Measurements from ENCODE around the gene MME.

The MME gene

DNA sequence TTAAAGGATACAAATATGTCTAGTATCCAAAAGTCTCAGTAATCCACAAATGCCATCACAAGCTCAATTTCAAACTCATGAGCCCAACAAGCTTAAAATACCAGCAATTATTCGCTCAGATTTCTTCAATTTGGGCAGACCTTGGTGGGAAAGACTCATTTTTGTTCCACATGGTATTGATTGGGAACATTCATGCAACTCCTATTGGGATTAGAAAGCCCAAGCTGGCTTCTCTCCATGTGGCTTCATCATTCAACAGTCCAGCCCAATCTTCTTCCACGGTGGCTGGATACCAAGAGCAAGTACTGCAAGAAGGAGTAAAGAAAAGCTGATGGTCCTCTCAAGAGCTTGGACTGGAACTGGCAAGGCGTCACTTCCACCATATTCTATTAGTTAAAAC is 147.0 kb downstream of the MME start:
- Mint-ChIP-seq H3K9me3 (peaks cover 18% of the 10 kb centered on the region), H3K4me1 (peaks cover 12% of the 10 kb centered on the region), H3K27ac (no peak overlapping the region), H3K27me3 (ENCODE audit: low read depth, poor library complexity) (no peaks in the 10 kb centered on the region), H3K36me3 (ENCODE audit: low read depth) (no peaks in the 10 kb centered on the region), H3K4me3 (no peak overlapping the region)
- DNase-seq, result no peak
- TF ChIP-seq, protein P1, sequence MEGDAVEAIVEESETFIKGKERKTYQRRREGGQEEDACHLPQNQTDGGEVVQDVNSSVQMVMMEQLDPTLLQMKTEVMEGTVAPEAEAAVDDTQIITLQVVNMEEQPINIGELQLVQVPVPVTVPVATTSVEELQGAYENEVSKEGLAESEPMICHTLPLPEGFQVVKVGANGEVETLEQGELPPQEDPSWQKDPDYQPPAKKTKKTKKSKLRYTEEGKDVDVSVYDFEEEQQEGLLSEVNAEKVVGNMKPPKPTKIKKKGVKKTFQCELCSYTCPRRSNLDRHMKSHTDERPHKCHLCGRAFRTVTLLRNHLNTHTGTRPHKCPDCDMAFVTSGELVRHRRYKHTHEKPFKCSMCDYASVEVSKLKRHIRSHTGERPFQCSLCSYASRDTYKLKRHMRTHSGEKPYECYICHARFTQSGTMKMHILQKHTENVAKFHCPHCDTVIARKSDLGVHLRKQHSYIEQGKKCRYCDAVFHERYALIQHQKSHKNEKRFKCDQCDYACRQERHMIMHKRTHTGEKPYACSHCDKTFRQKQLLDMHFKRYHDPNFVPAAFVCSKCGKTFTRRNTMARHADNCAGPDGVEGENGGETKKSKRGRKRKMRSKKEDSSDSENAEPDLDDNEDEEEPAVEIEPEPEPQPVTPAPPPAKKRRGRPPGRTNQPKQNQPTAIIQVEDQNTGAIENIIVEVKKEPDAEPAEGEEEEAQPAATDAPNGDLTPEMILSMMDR (IDR thresholded peaks at IDR 0.05), result no peak

DNA sequence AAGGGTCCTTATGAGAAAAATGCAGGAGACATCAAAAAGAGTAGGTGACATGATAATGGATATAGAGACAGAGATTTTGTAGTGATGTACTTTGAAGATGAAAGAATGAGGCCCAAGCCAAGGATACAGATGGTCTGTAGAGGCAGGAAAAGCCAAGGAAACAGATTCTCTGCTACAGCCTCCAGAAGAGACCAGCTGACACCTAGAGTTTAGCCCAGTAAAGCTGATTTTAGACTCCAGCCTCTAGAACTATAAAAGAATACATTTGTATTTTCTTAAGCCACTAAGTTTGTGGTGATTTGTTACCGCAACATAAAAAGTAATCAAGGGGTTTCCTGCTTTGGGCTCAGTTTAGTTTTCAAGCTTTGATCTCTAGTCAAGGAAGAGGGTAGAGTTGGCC is 148.6 kb downstream of the MME start:
- Mint-ChIP-seq H3K27me3 (ENCODE audit: low read depth, poor library complexity) (no peaks in the 10 kb centered on the region), H3K27ac (no peak overlapping the region), H3K9me3 (peaks cover 10% of the 10 kb centered on the region), H3K4me3 (no peak overlapping the region), H3K36me3 (ENCODE audit: low read depth) (no peaks in the 10 kb centered on the region), H3K4me1 (peaks cover 4% of the 10 kb centered on the region)
- TF ChIP-seq, protein P1 (IDR thresholded peaks at IDR 0.05), result no peak
- no peak for DNase-seq

DNA sequence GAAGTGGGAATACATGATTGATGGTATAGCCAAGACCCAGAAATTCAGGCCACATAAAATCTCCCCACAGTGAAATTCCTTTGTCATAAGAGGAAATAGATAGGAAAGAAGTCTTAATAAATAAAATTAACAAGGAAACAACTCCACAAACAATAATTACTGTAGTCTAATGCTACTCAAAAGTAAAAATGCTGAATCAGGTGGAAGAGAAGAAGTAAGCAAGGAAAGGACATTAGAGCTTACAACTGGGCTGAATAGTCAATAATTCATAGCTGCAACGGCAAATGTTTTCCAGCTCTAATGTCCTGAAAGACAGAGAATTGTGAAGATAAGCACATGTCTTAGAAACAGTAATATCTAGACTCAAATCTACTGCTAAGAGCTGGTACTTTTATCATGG is 149.0 kb downstream of the MME start:
- Mint-ChIP-seq H3K27me3 (ENCODE audit: low read depth, poor library complexity) (no peaks in the 10 kb centered on the region), H3K9me3 (peaks cover 8% of the 10 kb centered on the region), H3K36me3 (ENCODE audit: low read depth) (no peaks in the 10 kb centered on the region), H3K4me3 (no peak overlapping the region), H3K27ac (no peak overlapping the region), H3K4me1 (peaks cover 4% of the 10 kb centered on the region)
- DNase-seq, result no peak
- TF ChIP-seq, protein P1 (IDR thresholded peaks at IDR 0.05), result no peak

DNA sequence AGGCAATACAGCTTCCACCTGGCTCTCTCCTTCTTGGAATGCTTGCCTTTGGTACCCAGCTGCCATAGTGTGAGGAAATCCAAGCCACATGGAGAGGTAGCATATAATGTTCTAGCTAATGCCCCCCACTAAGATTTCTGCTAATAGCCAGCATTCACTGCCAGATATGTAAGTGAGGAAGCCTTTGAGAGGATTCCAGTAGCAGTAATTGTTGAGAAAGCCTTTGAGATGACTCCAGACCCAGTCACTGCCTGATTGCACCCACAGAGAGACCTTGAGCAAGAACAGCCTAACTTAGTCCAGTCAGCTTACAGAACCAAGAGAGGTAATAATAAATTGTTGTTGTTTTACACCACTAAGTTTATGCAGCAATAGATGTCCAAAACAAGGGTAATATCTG is 150.3 kb downstream of the MME start:
- DNase-seq, result no peak
- TF ChIP-seq, protein P1 (IDR thresholded peaks at IDR 0.05), result no peak
- Mint-ChIP-seq H3K27me3 (ENCODE audit: low read depth, poor library complexity) (no peaks in the 10 kb centered on the region), H3K36me3 (ENCODE audit: low read depth) (no peaks in the 10 kb centered on the region), H3K4me1 (peaks cover 4% of the 10 kb centered on the region), H3K27ac (no peak overlapping the region), H3K4me3 (no peak overlapping the region), H3K9me3 (peaks cover under 1% of the 10 kb centered on the region)

DNA sequence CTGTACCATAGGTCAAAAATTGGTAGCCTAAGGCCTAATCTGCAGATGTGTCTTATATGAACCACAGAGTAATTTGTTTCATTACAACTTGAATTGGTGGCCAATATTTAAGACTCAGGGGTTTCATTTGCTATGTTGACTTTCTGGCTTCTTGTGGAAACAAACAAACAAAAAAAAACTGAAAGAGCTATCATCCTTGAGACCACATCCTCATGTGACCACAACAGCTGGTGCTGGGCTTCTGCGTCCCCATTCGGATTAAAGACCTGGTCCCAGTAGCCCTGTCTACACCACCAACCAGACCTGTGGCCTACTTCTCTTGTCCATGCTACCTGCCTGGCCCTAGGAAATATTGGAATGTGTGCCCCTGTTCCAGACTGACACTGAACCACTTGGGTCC is 151.7 kb downstream of the MME start:
- Mint-ChIP-seq H3K4me3 (no peak overlapping the region), H3K4me1 (peaks cover 4% of the 10 kb centered on the region), H3K27me3 (ENCODE audit: low read depth, poor library complexity) (no peaks in the 10 kb centered on the region), H3K9me3 (peaks cover 9% of the 10 kb centered on the region), H3K27ac (no peak overlapping the region), H3K36me3 (ENCODE audit: low read depth) (no peaks in the 10 kb centered on the region)
- TF ChIP-seq, protein P1 (IDR thresholded peaks at IDR 0.05), result no peak
- DNase-seq, result no peak

DNA sequence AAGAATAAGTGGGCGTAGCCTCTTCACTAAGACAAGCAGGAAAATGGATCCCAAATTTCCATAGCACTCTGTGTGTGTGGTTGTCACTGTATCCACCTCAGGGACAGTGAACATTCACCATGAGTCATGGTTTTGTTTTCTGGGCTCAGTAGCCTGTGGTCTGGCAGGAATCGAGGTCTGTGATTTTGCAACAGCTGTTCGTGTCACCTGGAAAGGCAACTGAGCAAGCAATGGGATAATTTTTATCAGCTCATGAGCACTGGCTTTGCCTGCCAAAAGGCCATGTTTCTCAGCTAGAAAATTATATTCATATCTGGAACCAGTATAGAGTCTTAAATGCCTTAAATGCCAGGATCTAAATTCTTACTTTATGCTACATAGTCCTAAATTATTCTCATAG is 152.5 kb downstream of the MME start:
- Mint-ChIP-seq H3K27ac (no peak overlapping the region), H3K36me3 (ENCODE audit: low read depth) (no peaks in the 10 kb centered on the region), H3K4me1 (peaks cover 4% of the 10 kb centered on the region), H3K9me3 (peaks cover 9% of the 10 kb centered on the region), H3K4me3 (no peak overlapping the region), H3K27me3 (ENCODE audit: low read depth, poor library complexity) (no peaks in the 10 kb centered on the region)
- no peak for DNase-seq
- TF ChIP-seq, protein P1 (IDR thresholded peaks at IDR 0.05), result no peak
